ENCODE measurements around the gene CFAP54.

DNA sequence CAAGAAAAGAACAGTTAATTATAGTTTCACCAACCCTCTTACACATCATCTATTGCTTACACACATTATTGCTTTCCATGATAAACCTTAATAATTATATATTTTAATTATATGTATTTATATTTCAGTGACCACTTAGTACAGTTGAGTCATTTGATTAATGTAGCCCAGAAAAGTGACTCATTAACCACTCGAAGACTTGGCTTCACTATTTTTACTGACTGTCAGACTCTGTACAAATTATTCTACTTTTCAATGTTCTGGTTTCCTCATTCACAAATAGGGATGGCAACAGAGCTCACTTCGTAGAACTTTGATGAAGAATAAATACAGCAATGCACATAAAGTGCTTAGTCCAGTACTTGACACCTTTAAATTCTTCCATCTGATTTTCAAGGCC, 98.3 kb downstream of the CFAP54 start:
- TF ChIP-seq GATA2 (IDR thresholded peaks at IDR 0.05; ENCODE audit: low read depth, low read length): no peak
- TF ChIP-seq GATA3 (IDR thresholded peaks at IDR 0.05; ENCODE audit: low read depth, low read length): no peak

Data from SH-SY5Y (cell line).